ENCODE measurements around the gene CENPA.
A peak's percentile ranks its signal among the peaks of the same experiment; 100 is the strongest.

Gene CENPA

GRCh38 chr2:26763019-26763418 is 22.8 kb upstream of the CENPA start:
- DNase-seq = no peak

- DNase-seq = peak; percentile 51
Measured at GRCh38 chr2:26764078-26764887, 21.6 kb upstream of the CENPA start, which contains the start of gene SLC35F6. TSS of gene SLC35F6 (plus strand) at chr2:26764284. CDS start at chr2:26764350, 66 bp downstream.

- no peak for DNase-seq
Measured at GRCh38 chr2:26764906-26765305, 20.9 kb upstream of the CENPA start.

GRCh38 chr2:26765475-26766200 is 20.2 kb upstream of the CENPA start:
- no peak for DNase-seq

GRCh38 chr2:26767129-26767528 is 18.7 kb upstream of the CENPA start:
- DNase-seq = no peak

GRCh38 chr2:26767894-26768487 is 17.9 kb upstream of the CENPA start:
- DNase-seq = peak; percentile 34

- no peak for DNase-seq
Measured at GRCh38 chr2:26768759-26769088, 17.1 kb upstream of the CENPA start.

GRCh38 chr2:26769089-26769761 is 16.6 kb upstream of the CENPA start:
- no peak for DNase-seq

- DNase-seq = peak; percentile 5
Measured at GRCh38 chr2:26770986-26771586, 14.8 kb upstream of the CENPA start.

- no peak for DNase-seq
Measured at GRCh38 chr2:26772064-26773001, 13.5 kb upstream of the CENPA start.

GRCh38 chr2:26776195-26776800 is 9.6 kb upstream of the CENPA start:
- no peak for DNase-seq

- no peak for DNase-seq
Measured at GRCh38 chr2:26778098-26778497, 7.8 kb upstream of the CENPA start.

- no peak for DNase-seq
Measured at GRCh38 chr2:26778507-26778906, 7.3 kb upstream of the CENPA start.

GRCh38 chr2:26780203-26780760 is 5.6 kb upstream of the CENPA start:
- no peak for DNase-seq

- DNase-seq = no peak
Measured at GRCh38 chr2:26782876-26783704, 2.8 kb upstream of the CENPA start.

GRCh38 chr2:26784570-26785234 is 1.2 kb upstream of the CENPA start:
- DNase-seq = no peak

GRCh38 chr2:26786207-26787028 is 562 bp downstream of the CENPA start:
- no peak for DNase-seq

GRCh38 chr2:26792720-26793119 is 6.9 kb downstream of the CENPA start:
- DNase-seq = no peak

GRCh38 chr2:26793518-26793917 is 7.7 kb downstream of the CENPA start:
- DNase-seq = no peak

All from NCI-H1092 treated with DMSO at 0.1 percent for 48 hours (cell line).